Thoracic aorta (tissue), 2 donors: ENCODE results near the gene TSPAN14. TPM values are rescaled to one million over a fixed set of nuclear protein-coding genes. Genes with fewer than 3 reads are reported as not detected.
"Not testable (repeated sequence)": the region's sequence is repeated elsewhere in the genome, so short reads cannot be mapped to it uniquely, and the experiment has no call there.

Experiments
- ATAC-seq: fragments of 150-250 bp; one replicate; pipeline ENCODE4 v1.8.0; 2017; ENCODE audit warnings: low read depth; ENCODE audit not compliant: insufficient number of reproducible peaks, low FRiP score
- DNase-seq: peaks from one replicate; pipeline ENCODE4 v3.0.0-alpha.2; 2020; ENCODE audit warnings: low spot score
- H3K27ac ChIP-seq, 2 donors: fragments of 200-600 bp; sonication (generic); 1 replicate in 1 of 2; 2 replicates in 1 of 2; pipeline ENCODE4 v1.5.1; 2016; ENCODE audit warnings: mild to moderate bottlenecking in 2 of 2, moderate library complexity in 2 of 2
- H3K27me3 ChIP-seq: fragments of 200-600 bp; sonication (generic); replicated peaks from 2 replicates; pipeline ENCODE4 v1.6.0; 2016; ENCODE audit warnings: mild to moderate bottlenecking; ENCODE audit not compliant: insufficient read depth
- H3K36me3 ChIP-seq: fragments of 200-600 bp; sonication (generic); one replicate; pipeline ENCODE4 v1.5.1; 2016
- H3K4me1 ChIP-seq, 2 donors: fragments of 200-600 bp; sonication (generic); 1 replicate in 1 of 2; 2 replicates in 1 of 2; pipeline versions ENCODE4 v1.5.1 to v1.6.0; 2016; ENCODE audit warnings: low read depth in 2 of 2, mild to moderate bottlenecking in 1 of 2; ENCODE audit not compliant: control insufficient read depth in 1 of 2
- H3K4me3 ChIP-seq: fragments of 200-600 bp; sonication (generic); 2 replicates; pipeline ENCODE4 v1.5.1; 2016; ENCODE audit warnings: mild to moderate bottlenecking
- H3K9me3 ChIP-seq: fragments of 200-600 bp; sonication (generic); 2 replicates; pipeline ENCODE4 v1.5.1; 2016
- CTCF ChIP-seq: fragments of 200-600 bp; sonication (generic); IDR thresholded peaks from one replicate; pipeline ENCODE4 v1.5.1; 2019; ENCODE audit warnings: antibody characterized with exemption
- total RNA-seq, 2 donors: library from RNA; depleted of rRNA; stranded (reverse); fragments of >200 nt; gene quantifications; one replicate each; pipeline versions ENCODE4 v1.1.0 to v1.2.3, GENCODE V29; 2016

TSPAN14 gene
- total RNA-seq, 2 donors from 2014 or later: 38.2 to 40.1 TPM

- Histone ChIP-seq H3K4me3 (no peak overlapping the region), H3K9me3 (peaks cover 2% of the 10 kb centered on the region), H3K27ac (no peak overlapping the region), H3K27me3 (no peaks in the 10 kb centered on the region), H3K4me1 (peaks cover 0 to 13% of the 10 kb centered on the region in 2 donors), H3K36me3 (no peaks in the 10 kb centered on the region)
- DNase-seq (no peak), ATAC-seq (no peak)
- TF ChIP-seq CTCF: no peak
These were observed 23.7 kb downstream of the TSPAN14 start for GRCh38 chr10:80477813-80478212.

- not testable (repeated sequence) for H3K4me1 ChIP-seq, DNase-seq, H3K27ac ChIP-seq, H3K9me3 ChIP-seq, H3K36me3 ChIP-seq, H3K27me3 ChIP-seq, H3K4me3 ChIP-seq, ATAC-seq
These were observed 26.3 kb downstream of the TSPAN14 start for GRCh38 chr10:80480373-80480772.

- Histone ChIP-seq H3K36me3 (no peaks in the 10 kb centered on the region), H3K4me1 (peaks cover 0 to 6% of the 10 kb centered on the region in 2 donors), H3K9me3 (peaks cover 2% of the 10 kb centered on the region), H3K4me3 (no peak overlapping the region), H3K27ac (no peak overlapping the region), H3K27me3 (no peaks in the 10 kb centered on the region)
- no peak for TF ChIP-seq CTCF
- DNase-seq (no peak), ATAC-seq (no peak)
These were observed 26.7 kb downstream of the TSPAN14 start for GRCh38 chr10:80480852-80481251.

GRCh38 chr10:80484243-80484642 lies 30.1 kb downstream of the TSPAN14 start:
- H3K4me1 ChIP-seq: peaks cover 12 to 14% of the 10 kb centered on the region in 2 donors
- no peak overlapping the region for H3K4me3 ChIP-seq
- H3K27ac ChIP-seq: no peak overlapping the region
- ATAC-seq: no peak
- DNase-seq: no peak
- H3K27me3 ChIP-seq: no peaks in the 10 kb centered on the region
- no peaks in the 10 kb centered on the region for H3K36me3 ChIP-seq
- no peaks in the 10 kb centered on the region for H3K9me3 ChIP-seq
- TF ChIP-seq CTCF: no peak

- Histone ChIP-seq H3K9me3 (no peaks in the 10 kb centered on the region), H3K36me3 (no peaks in the 10 kb centered on the region), H3K4me1 (peaks cover 12 to 14% of the 10 kb centered on the region in 2 donors), H3K4me3 (no peak overlapping the region), H3K27ac (no peak overlapping the region), H3K27me3 (no peaks in the 10 kb centered on the region)
- ATAC-seq (no peak), DNase-seq (no peak)
- TF ChIP-seq CTCF: no peak
These were observed 30.6 kb downstream of the TSPAN14 start for GRCh38 chr10:80484676-80485075.
